Right lobe of liver (tissue), 6 donors: ENCODE data around the gene USP33. TPM values are rescaled to one million over a fixed set of nuclear protein-coding genes. Genes with fewer than 3 reads are reported as not detected.
"Not testable (repeated sequence)": the region's sequence is repeated elsewhere in the genome, so short reads cannot be mapped to it uniquely, and the experiment has no call there.

Experiments used
- ATAC-seq, 4 donors: fragments of 200-7000 bp; cut with Tn5 transposase; one replicate each; pipeline ENCODE4 v1.9.1; 2020; ENCODE audit warnings: mild to moderate bottlenecking in 4 of 4, moderate library complexity in 4 of 4
- DNase-seq, 3 donors: peaks; one replicate each; pipeline ENCODE4 v3.0.0-alpha.2; 2020
- H3K27ac ChIP-seq, 3 donors: fragments of 200-600 bp; one replicate each; pipeline ENCODE4 v1.8.0; 2022
- H3K27me3 ChIP-seq, 2 donors: fragments of 200-600 bp; one replicate each; pipeline ENCODE4 v1.8.0; 2022
- H3K36me3 ChIP-seq, 4 donors: fragments of 200-600 bp; sonication (generic) in 1 of 4; one replicate each; pipeline versions ENCODE4 v1.5.1 to v1.8.0; 2017 to 2022; ENCODE audit warnings: control low read depth in 1 of 4
- H3K4me1 ChIP-seq, 4 donors: fragments of 200-600 bp; sonication (generic) in 1 of 4; one replicate each; pipeline versions ENCODE4 v1.5.1 to v1.8.0; 2017 to 2022; ENCODE audit warnings: control low read depth in 1 of 4
- H3K4me3 ChIP-seq, 3 donors: fragments of 200-600 bp; one replicate each; pipeline ENCODE4 v1.8.0; 2022
- H3K9me3 ChIP-seq, 4 donors: fragments of 200-600 bp; sonication (generic) in 1 of 4; one replicate each; pipeline versions ENCODE4 v1.5.1 to v1.8.0; 2017 to 2022; ENCODE audit warnings: control low read depth in 1 of 4
- POLR2A ChIP-seq: fragments of 450-650 bp; IDR thresholded peaks from one replicate; pipeline ENCODE4 v1.6.1; 2017; ENCODE audit warnings: antibody characterized with exemption, mild to moderate bottlenecking
- WGBS: methylation state at CpG from one replicate; pipeline ENCODE4 v1.1.6; 2018; ENCODE audit warnings: low coverage, low lambda C conversion rate; ENCODE audit not compliant: insufficient coverage; ENCODE audit errors: missing lambda C conversion rate; 5-methylcytosine and 5-hydroxymethylcytosine counted together
- intact Hi-C, 2 donors: fragments of 100-400 bp; cut with DNase I; formaldehyde crosslinking; loops; one replicate each; pipeline versions ENCODE4 v1.11.2 to v1.14.1; 2022
- total RNA-seq, 6 experiments: library from RNA; depleted of rRNA in 2 of 6; stranded (reverse); fragments of >200 nt in 2 of 6; fragmentation: NEBNext Ultra II Directional in 3 of 6; extraction: Animal tissue kit (Norgen Biotek cat#: 25700) in 3 of 6; gene quantifications; one replicate each; pipeline versions ENCODE4 v1.1.0 to v1.2.4, GENCODE V29; 2016 to 2023
- TF ChIP-seq, protein P1 (sequence below), 4 donors: fragments of 200-600 bp in 3 of 4; fragments of 450-650 bp in 1 of 4; IDR thresholded peaks; one replicate each; pipeline versions ENCODE4 v1.5.1 to v1.8.0; 2016 to 2022; ENCODE audit warnings: antibody characterized with exemption in 4 of 4, mild to moderate bottlenecking in 2 of 4
- donor health status: DM: no; HTN: yes; CAD: no.
- donor health status: DM: no; HTN: no; CAD: no.
- donor health status: DM: no; HTN: no; CAD: no.
- donor health status: DM: no; HTN: yes; CAD: no.
- donor health status: DM: no; HTN: yes; CAD: no.

The USP33 gene
- total RNA-seq, 6 experiments from 2014 or later = 16.5 to 31.0 (median 21.4) TPM

GRCh38 chr1:77678660-77679610, 80.7 kb downstream of the USP33 start:
- WGBS = 55% methylated on average over 5 of the region's 5 CpGs
- intact Hi-C loops = no loop called here

GRCh38 chr1:77674807-77675206, 84.8 kb downstream of the USP33 start:
- ATAC-seq, intact Hi-C loops: not testable (repeated sequence)
- 95% methylated on average over 3 of the region's 3 CpGs for WGBS

More at GRCh38 chr1:77678660-77679610, 80.7 kb downstream of the USP33 start:
- Histone ChIP-seq H3K36me3 (no peaks in the 10 kb centered on the region), H3K27me3 (no peaks in the 10 kb centered on the region), H3K9me3 (no peaks in the 10 kb centered on the region), H3K27ac (peak overlapping the region; percentile 12 to 74 (median 67)), H3K4me3 (peak overlapping the region in 2 of 3 donors; percentile 0 to 11), H3K4me1 (peaks cover 0 to 54% (median 5%) of the 10 kb centered on the region in 4 donors)
- ATAC-seq (peak in 1 of 4 donors; percentile 14), DNase-seq (no peak)
- TF ChIP-seq POLR2A = no peak
- TF ChIP-seq, protein P1, sequence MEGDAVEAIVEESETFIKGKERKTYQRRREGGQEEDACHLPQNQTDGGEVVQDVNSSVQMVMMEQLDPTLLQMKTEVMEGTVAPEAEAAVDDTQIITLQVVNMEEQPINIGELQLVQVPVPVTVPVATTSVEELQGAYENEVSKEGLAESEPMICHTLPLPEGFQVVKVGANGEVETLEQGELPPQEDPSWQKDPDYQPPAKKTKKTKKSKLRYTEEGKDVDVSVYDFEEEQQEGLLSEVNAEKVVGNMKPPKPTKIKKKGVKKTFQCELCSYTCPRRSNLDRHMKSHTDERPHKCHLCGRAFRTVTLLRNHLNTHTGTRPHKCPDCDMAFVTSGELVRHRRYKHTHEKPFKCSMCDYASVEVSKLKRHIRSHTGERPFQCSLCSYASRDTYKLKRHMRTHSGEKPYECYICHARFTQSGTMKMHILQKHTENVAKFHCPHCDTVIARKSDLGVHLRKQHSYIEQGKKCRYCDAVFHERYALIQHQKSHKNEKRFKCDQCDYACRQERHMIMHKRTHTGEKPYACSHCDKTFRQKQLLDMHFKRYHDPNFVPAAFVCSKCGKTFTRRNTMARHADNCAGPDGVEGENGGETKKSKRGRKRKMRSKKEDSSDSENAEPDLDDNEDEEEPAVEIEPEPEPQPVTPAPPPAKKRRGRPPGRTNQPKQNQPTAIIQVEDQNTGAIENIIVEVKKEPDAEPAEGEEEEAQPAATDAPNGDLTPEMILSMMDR (IDR thresholded peaks at IDR 0.05) = no peak

GRCh38 chr1:77673716-77674355, 85.8 kb downstream of the USP33 start:
- Histone ChIP-seq H3K27me3 (no peaks in the 10 kb centered on the region), H3K27ac (no peak overlapping the region), H3K9me3 (no peaks in the 10 kb centered on the region), H3K36me3 (no peaks in the 10 kb centered on the region), H3K4me3 (no peak overlapping the region), H3K4me1 (peaks cover 0 to 29% (median 7%) of the 10 kb centered on the region in 4 donors)
- WGBS = 93% methylated on average over 1 of the region's 1 CpG
- no peak for ATAC-seq
- TF ChIP-seq POLR2A = no peak
- TF ChIP-seq, protein P1 (IDR thresholded peaks at IDR 0.05) = no peak
- intact Hi-C loops = no loop called here
- no peak for DNase-seq

More at GRCh38 chr1:77674807-77675206, 84.8 kb downstream of the USP33 start:
- not testable (repeated sequence) for H3K9me3 ChIP-seq, H3K27me3 ChIP-seq, H3K27ac ChIP-seq, DNase-seq, H3K4me3 ChIP-seq, H3K36me3 ChIP-seq
- peaks cover 0 to 37% (median 8%) of the 10 kb centered on the region in 4 donors for H3K4me1 ChIP-seq

GRCh38 chr1:77673030-77673429, 86.6 kb downstream of the USP33 start:
- intact Hi-C loops = no loop called here
- H3K4me3 ChIP-seq = no peak overlapping the region
- no peaks in the 10 kb centered on the region for H3K9me3 ChIP-seq
- no peak overlapping the region for H3K27ac ChIP-seq
- ATAC-seq = no peak
- H3K36me3 ChIP-seq = no peaks in the 10 kb centered on the region
- TF ChIP-seq, protein P1 (IDR thresholded peaks at IDR 0.05) = no peak
- TF ChIP-seq POLR2A = no peak
- no peaks in the 10 kb centered on the region for H3K27me3 ChIP-seq
- H3K4me1 ChIP-seq = peaks cover 0 to 26% (median 8%) of the 10 kb centered on the region in 4 donors
- WGBS = 87% methylated on average over 6 of the region's 6 CpGs
- no peak for DNase-seq
